GM18870 (cell line): ENCODE data around the gene ROPN1L.
A peak's percentile ranks its signal among the peaks of the same experiment; 100 is the strongest.
"Not testable (repeated sequence)": the region's sequence is repeated elsewhere in the genome, so short reads cannot be mapped to it uniquely, and the experiment has no call there.

Experiments used
- ATAC-seq: cut with Tn5 transposase; IDR thresholded peaks from one replicate; pipeline ENCODE4 v1.9.1; 2021; ENCODE audit warnings: moderate library complexity; ENCODE audit not compliant: unreplicated experiment

Gene ROPN1L

GRCh38 chr5:10441083-10441991 is at the start of gene ROPN1L:
TSS of gene ROPN1L (plus strand) at chr5:10441879. CDS start at chr5:10442168, 289 bp downstream.
- ATAC-seq, result peak; percentile 88

GRCh38 chr5:10392567-10393328 is 48.9 kb upstream of the ROPN1L start:
- not testable (repeated sequence) for ATAC-seq

- no peak for ATAC-seq
Observed at GRCh38 chr5:10393491-10393890, 48.2 kb upstream of the ROPN1L start.

- no peak for ATAC-seq
Observed at GRCh38 chr5:10396552-10396951, 45.1 kb upstream of the ROPN1L start.

- no peak for ATAC-seq
Observed at GRCh38 chr5:10399839-10400238, 41.8 kb upstream of the ROPN1L start.

GRCh38 chr5:10400411-10400810 is 41.3 kb upstream of the ROPN1L start:
- no peak for ATAC-seq

- ATAC-seq, result no peak
Observed at GRCh38 chr5:10400831-10401230, 40.8 kb upstream of the ROPN1L start.

GRCh38 chr5:10401498-10401897 is 40.2 kb upstream of the ROPN1L start:
- peak; percentile 78 for ATAC-seq

GRCh38 chr5:10403829-10404228 is 37.9 kb upstream of the ROPN1L start:
- ATAC-seq, result no peak

- ATAC-seq, result no peak
Observed at GRCh38 chr5:10406651-10407050, 35.0 kb upstream of the ROPN1L start.

- ATAC-seq, result no peak
Observed at GRCh38 chr5:10409504-10409903, 32.2 kb upstream of the ROPN1L start.

- no peak for ATAC-seq
Observed at GRCh38 chr5:10410662-10411061, 31.0 kb upstream of the ROPN1L start.

- ATAC-seq, result no peak
Observed at GRCh38 chr5:10411336-10411735, 30.3 kb upstream of the ROPN1L start.

GRCh38 chr5:10416868-10417267 is 24.8 kb upstream of the ROPN1L start:
- ATAC-seq, result no peak

- peak; percentile 80 for ATAC-seq
Observed at GRCh38 chr5:10418654-10419345, 22.9 kb upstream of the ROPN1L start.

GRCh38 chr5:10420468-10420867 is 21.2 kb upstream of the ROPN1L start:
- no peak for ATAC-seq

GRCh38 chr5:10420932-10421331 is 20.7 kb upstream of the ROPN1L start:
- no peak for ATAC-seq

GRCh38 chr5:10421896-10422691 is 19.6 kb upstream of the ROPN1L start:
- ATAC-seq, result no peak

GRCh38 chr5:10423022-10423421 is 18.7 kb upstream of the ROPN1L start:
- no peak for ATAC-seq

- ATAC-seq, result no peak
Observed at GRCh38 chr5:10424124-10424731, 17.5 kb upstream of the ROPN1L start.
